Activated CD4-positive, CD25-positive, alpha-beta regulatory T cell treated with anti-CD3 and anti-CD28 coated beads, Interleukin-2, amount 50 U/mL, for 24 hours (primary cell): ENCODE data around the gene PCDHB16.
"Not testable (repeated sequence)": the region's sequence is repeated elsewhere in the genome, so short reads cannot be mapped to it uniquely, and the experiment has no call there.

Experiments used
- ATAC-seq, 2 donors: fragments of 150-1000 bp; cut with Tn5 transposase; one replicate each; pipeline ENCODE4 v1.10.0; 2021; ENCODE audit warnings: mild to moderate bottlenecking in 1 of 2, moderate library complexity in 1 of 2

PCDHB16 gene

DNA sequence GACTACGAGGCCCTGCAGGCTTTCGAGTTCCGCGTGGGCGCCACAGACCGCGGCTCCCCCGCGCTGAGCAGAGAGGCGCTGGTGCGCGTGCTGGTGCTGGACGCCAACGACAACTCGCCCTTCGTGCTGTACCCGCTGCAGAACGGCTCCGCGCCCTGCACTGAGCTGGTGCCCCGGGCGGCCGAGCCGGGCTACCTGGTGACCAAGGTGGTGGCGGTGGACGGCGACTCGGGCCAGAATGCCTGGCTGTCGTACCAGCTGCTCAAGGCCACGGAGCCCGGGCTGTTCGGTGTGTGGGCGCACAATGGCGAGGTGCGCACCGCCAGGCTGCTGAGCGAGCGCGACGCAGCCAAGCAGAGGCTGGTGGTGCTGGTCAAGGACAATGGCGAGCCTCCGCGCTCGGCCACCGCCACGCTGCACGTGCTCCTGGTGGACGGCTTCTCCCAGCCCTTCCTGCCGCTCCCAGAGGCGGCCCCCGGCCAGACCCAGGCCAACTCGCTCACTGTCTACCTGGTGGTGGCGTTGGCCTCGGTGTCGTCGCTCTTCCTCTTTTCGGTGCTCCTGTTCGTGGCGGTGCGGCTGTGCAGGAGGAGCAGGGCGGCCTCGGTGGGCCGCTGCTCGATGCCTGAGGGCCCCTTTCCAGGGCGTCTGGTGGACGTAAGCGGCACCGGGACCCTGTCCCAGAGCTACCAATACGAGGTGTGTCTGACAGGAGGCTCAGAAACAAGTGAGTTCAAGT is 2.1 kb downstream of the PCDHB16 start:
- not testable (repeated sequence) for ATAC-seq

- ATAC-seq: no peak
Observed at GRCh38 chr5:141186897-141187512, 4.8 kb downstream of the PCDHB16 start, which contains the start of gene PCDHB9. PCDHB9 (plus strand) TSS chr5:141187161; CDS start chr5:141187319, 158 bp downstream.

DNA sequence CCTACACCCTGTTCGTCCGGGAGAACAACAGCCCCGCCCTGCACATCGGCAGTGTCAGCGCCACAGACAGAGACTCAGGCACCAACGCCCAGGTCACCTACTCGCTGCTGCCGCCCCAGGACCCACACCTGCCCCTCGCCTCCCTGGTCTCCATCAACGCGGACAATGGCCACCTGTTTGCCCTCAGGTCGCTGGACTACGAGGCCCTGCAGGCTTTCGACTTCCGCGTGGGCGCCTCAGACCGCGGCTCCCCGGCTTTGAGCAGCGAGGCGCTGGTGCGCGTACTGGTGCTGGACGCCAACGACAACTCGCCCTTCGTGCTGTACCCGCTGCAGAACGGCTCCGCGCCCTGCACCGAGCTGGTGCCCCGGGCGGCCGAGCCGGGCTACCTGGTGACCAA is 6.5 kb downstream of the PCDHB16 start:
- not testable (repeated sequence) for ATAC-seq

DNA sequence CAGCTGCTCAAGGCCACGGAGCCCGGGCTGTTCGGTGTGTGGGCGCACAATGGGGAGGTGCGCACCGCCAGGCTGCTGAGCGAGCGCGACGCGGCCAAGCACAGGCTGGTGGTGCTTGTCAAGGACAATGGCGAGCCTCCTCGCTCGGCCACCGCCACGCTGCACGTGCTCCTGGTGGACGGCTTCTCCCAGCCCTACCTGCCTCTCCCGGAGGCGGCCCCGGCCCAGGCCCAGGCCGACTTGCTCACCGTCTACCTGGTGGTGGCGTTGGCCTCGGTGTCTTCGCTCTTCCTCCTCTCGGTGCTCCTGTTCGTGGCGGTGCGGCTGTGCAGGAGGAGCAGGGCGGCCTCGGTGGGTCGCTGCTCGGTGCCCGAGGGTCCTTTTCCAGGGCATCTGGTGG is 6.9 kb downstream of the PCDHB16 start:
- not testable (repeated sequence) for ATAC-seq

DNA sequence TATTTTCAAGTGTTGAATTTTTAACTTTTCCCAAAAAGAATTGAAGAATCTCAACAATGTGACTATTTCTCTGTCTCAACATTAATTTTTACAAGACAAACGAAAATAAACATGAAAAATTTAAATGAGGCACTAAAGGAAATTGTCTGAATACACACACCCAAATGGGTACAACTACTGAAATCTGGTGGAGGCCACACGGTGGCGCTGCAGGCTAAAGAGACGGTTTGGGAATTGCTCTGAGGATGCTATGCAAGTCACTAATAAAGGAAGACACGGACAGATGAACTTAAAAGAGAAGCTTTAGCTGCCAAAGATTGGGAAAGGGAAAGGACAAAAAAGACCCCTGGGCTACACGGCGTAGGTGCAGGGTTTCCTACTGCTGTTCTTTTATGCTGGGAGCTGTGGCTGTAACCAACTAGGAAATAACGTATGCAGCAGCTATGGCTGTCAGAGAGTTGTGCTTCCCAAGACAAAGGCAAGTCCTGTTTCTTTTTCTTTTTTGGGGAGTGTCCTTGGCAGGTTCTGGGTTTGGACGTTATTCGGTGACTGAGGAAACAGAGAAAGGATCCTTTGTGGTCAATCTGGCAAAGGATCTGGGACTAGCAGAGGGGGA is 10.0 kb downstream of the PCDHB16 start, which contains the start of gene PCDHB10:
Gene PCDHB10 (plus strand): TSS at position 244 of the 616 bp plus-strand sequence. CDS start 200 bp downstream, at position 444.
- ATAC-seq: no peak

GRCh38 chr5:141194332-141194731 is 12.1 kb downstream of the PCDHB16 start:
- not testable (repeated sequence) for ATAC-seq

- ATAC-seq: no peak
Observed at GRCh38 chr5:141196363-141196762, 14.2 kb downstream of the PCDHB16 start.

GRCh38 chr5:141199359-141200235 is 17.4 kb downstream of the PCDHB16 start, which contains the start of gene PCDHB11:
PCDHB11 (plus strand) TSS chr5:141199627; CDS start chr5:141199775, 148 bp downstream.
- no peak for ATAC-seq

GRCh38 chr5:141201126-141201525 is 18.9 kb downstream of the PCDHB16 start:
- ATAC-seq: not testable (repeated sequence)

- not testable (repeated sequence) for ATAC-seq
Observed at GRCh38 chr5:141201646-141202045, 19.5 kb downstream of the PCDHB16 start.

GRCh38 chr5:141208478-141208877 is 26.3 kb downstream of the PCDHB16 start, which contains the start of gene PCDHB12:
PCDHB12 (plus strand) TSS chr5:141208719; CDS start chr5:141208908, 189 bp downstream.
- no peak for ATAC-seq

- not testable (repeated sequence) for ATAC-seq
Observed at GRCh38 chr5:141210281-141210680, 28.1 kb downstream of the PCDHB16 start.

GRCh38 chr5:141210849-141211248 is 28.7 kb downstream of the PCDHB16 start:
- ATAC-seq: not testable (repeated sequence)

- not testable (repeated sequence) for ATAC-seq
Observed at GRCh38 chr5:141213656-141214339, 31.6 kb downstream of the PCDHB16 start, which contains the start of gene PCDHB13. PCDHB13 (plus strand) TSS chr5:141213919; CDS start chr5:141214124, 205 bp downstream.

GRCh38 chr5:141214583-141214982 is 32.4 kb downstream of the PCDHB16 start:
- not testable (repeated sequence) for ATAC-seq

DNA sequence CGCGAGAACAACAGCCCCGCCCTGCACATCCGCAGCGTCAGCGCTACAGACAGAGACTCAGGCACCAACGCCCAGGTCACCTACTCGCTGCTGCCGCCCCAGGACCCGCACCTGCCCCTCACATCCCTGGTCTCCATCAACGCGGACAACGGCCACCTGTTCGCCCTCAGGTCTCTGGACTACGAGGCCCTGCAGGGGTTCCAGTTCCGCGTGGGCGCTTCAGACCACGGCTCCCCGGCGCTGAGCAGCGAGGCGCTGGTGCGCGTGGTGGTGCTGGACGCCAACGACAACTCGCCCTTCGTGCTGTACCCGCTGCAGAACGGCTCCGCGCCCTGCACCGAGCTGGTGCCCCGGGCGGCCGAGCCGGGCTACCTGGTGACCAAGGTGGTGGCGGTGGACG is 33.3 kb downstream of the PCDHB16 start:
- not testable (repeated sequence) for ATAC-seq

DNA sequence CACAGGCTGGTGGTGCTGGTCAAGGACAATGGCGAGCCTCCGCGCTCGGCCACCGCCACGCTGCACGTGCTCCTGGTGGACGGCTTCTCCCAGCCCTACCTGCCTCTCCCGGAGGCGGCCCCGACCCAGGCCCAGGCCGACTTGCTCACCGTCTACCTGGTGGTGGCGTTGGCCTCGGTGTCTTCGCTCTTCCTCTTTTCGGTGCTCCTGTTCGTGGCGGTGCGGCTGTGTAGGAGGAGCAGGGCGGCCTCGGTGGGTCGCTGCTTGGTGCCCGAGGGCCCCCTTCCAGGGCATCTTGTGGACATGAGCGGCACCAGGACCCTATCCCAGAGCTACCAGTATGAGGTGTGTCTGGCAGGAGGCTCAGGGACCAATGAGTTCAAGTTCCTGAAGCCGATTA is 33.8 kb downstream of the PCDHB16 start:
- ATAC-seq: not testable (repeated sequence)

DNA sequence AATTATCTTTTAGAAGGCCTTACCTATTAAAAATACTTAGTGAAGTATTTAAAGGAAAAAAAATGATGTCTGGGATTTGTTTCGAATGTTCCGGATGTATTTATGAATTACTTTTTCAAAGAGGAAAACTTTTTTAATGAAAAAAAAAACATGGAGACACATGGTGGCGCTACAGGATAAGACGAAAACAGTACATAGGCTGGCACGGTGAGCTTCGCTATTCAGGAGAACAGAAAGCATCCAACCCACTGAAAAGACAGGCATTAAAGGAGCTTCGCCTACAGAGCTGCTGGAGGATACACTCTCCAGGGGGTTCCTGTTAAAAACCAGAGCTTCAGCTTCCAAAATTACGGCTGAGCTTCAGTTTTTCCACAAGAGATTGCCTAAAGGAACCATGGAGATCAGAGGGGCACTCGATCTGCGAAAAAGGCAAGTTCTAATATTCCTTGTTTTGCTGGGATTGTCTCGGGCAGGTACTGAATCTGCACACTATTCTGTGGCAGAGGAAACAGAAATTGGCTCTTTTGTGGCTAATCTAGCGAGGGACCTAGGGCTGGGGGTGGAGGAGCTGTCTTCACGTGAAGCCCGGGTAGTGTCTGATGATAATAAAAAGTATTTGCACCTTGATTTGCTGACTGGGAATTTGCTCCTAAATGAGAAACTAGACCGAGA is 41.1 kb downstream of the PCDHB16 start, which contains the start of gene PCDHB14:
Gene PCDHB14 (plus strand): TSS at position 232 of the 672 bp plus-strand sequence. CDS start 163 bp downstream, at position 395.
- ATAC-seq: no peak

GRCh38 chr5:141224844-141225243 is 42.7 kb downstream of the PCDHB16 start:
- not testable (repeated sequence) for ATAC-seq

DNA sequence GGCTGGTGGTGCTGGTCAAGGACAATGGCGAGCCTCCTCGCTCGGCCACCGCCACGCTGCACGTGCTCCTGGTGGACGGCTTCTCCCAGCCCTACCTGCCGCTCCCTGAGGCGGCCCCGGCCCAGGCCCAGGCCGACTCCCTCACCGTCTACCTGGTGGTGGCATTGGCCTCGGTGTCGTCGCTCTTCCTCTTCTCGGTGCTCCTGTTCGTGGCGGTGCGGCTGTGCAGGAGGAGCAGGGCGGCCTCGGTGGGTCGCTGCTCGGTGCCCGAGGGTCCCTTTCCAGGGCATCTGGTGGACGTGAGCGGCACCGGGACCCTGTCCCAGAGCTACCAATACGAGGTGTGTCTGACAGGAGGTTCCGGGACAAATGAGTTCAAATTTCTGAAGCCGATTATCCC is 43.2 kb downstream of the PCDHB16 start:
- not testable (repeated sequence) for ATAC-seq
